Keratinocyte (primary cell): ENCODE measurements around the gene SIGMAR1. TPM values are rescaled to one million over a fixed set of nuclear protein-coding genes. Genes with fewer than 3 reads are reported as not detected.
A peak's percentile ranks its signal among the peaks of the same experiment; 100 is the strongest.

Experiments used
- DNase-seq: peaks from one replicate; pipeline ENCODE4 v3.0.0-alpha.2; 2011; ENCODE audit warnings: low read depth, missing footprints, low spot score
- FAIRE-seq: peaks from 2 replicates; lab custom pipeline; 2011; peaks lifted over from hg19 to GRCh38; lab: Jason Lieb, UNC
- H2AFZ ChIP-seq: 2 replicates; pipeline ENCODE4 v1.6.0; 2012; ENCODE audit warnings: low read length, control low read depth, inconsistent platforms; ENCODE audit not compliant: control insufficient read depth
- H3K27ac ChIP-seq: 2 replicates; pipeline ENCODE4 v1.5.1; 2011; ENCODE audit warnings: low read length; ENCODE audit not compliant: control insufficient read depth, insufficient read depth
- H3K27me3 ChIP-seq: 3 replicates; pipeline ENCODE4 v1.6.0; 2011; ENCODE audit warnings: low read length; ENCODE audit not compliant: control insufficient read depth, insufficient read depth; ENCODE audit errors: extremely low read depth
- H3K36me3 ChIP-seq, 2 experiments: 2 replicates in 1 of 2; 3 replicates in 1 of 2; pipeline ENCODE4 v1.5.1; 2011; ENCODE audit warnings: low read length in 2 of 2, mild to moderate bottlenecking in 1 of 2; ENCODE audit not compliant: control insufficient read depth in 2 of 2, insufficient read depth in 2 of 2; ENCODE audit errors: extremely low read depth in 1 of 2
- H3K4me1 ChIP-seq: 3 replicates; pipeline ENCODE4 v1.5.1; 2011; ENCODE audit warnings: low read length; ENCODE audit not compliant: control insufficient read depth, insufficient read depth; ENCODE audit errors: extremely low read depth
- H3K4me2 ChIP-seq: 3 replicates; pipeline ENCODE4 v1.6.0; 2011; ENCODE audit warnings: low read depth, low read length; ENCODE audit not compliant: control insufficient read depth, insufficient read depth; ENCODE audit errors: extremely low read depth
- H3K4me3 ChIP-seq, 3 experiments: fragments of 200-600 bp in 1 of 3; sonication (generic) in 1 of 3; 2 replicates in 2 of 3; 3 replicates in 1 of 3; pipeline ENCODE4 v1.5.1; 2011 to 2016; ENCODE audit warnings: low read length in 3 of 3, mild to moderate bottlenecking in 3 of 3, control low read depth in 2 of 3, inconsistent platforms in 1 of 3, low read depth in 1 of 3, mixed read lengths in 1 of 3, mixed run types in 1 of 3, moderate library complexity in 1 of 3; ENCODE audit not compliant: control insufficient read depth in 2 of 3, insufficient read depth in 2 of 3; ENCODE audit errors: extremely low read depth in 1 of 3
- H3K79me2 ChIP-seq: 2 replicates; pipeline ENCODE4 v1.6.0; 2012; ENCODE audit warnings: low read length; ENCODE audit not compliant: control insufficient read depth, insufficient read depth
- H3K9ac ChIP-seq: 3 replicates; pipeline ENCODE4 v1.6.0; 2011; ENCODE audit warnings: low read length; ENCODE audit not compliant: control insufficient read depth, insufficient read depth; ENCODE audit errors: extremely low read depth
- H3K9me1 ChIP-seq: 3 replicates; pipeline ENCODE4 v1.6.0; 2011; ENCODE audit warnings: low read length; ENCODE audit not compliant: control insufficient read depth, insufficient read depth; ENCODE audit errors: extremely low read depth
- H3K9me3 ChIP-seq: 2 replicates; pipeline ENCODE4 v1.5.1; 2012; ENCODE audit warnings: low read depth, low read length; ENCODE audit not compliant: control insufficient read depth
- H4K20me1 ChIP-seq: 3 replicates; pipeline ENCODE4 v1.6.0; 2011; ENCODE audit warnings: low read length; ENCODE audit not compliant: control insufficient read depth, insufficient read depth; ENCODE audit errors: extremely low read depth
- EZH2 ChIP-seq: IDR thresholded peaks from one replicate; pipeline ENCODE4 v1.6.1; 2012; ENCODE audit warnings: inconsistent platforms, mild to moderate bottlenecking, low read length, moderate library complexity
- dilution Hi-C: fragments of 300-500 bp; cut with MboI; formaldehyde crosslinking; loops from one replicate; pipeline ENCODE4 v1.7.0; 2020; ENCODE audit warnings: low sequenced_read_pairs; ENCODE audit not compliant: extremely low pct_ligation_motif_present
- polyA plus RNA-seq, 5 experiments: library from polyadenylated mRNA; depleted of rRNA in 3 of 5; stranded (reverse) in 3 of 5; stranded (forward) in 1 of 5; unstranded in 1 of 5; fragments of >200 nt; gene quantifications; 1 replicate in 1 of 5; 2 replicates in 3 of 5; 3 replicates in 1 of 5; pipeline versions ENCODE4 v1.2.1 to v1.2.3, GENCODE V29; 2011 to 2012; ENCODE audit warnings: missing spikeins in 2 of 5, low read depth in 1 of 5, low replicate concordance in 1 of 5
- TF ChIP-seq, protein P1 (sequence below), 3 experiments: IDR thresholded peaks in 1 of 3; conservative IDR thresholded peaks in 1 of 3; optimal IDR thresholded peaks in 1 of 3; 2 replicates in 2 of 3; 3 replicates in 1 of 3; pipeline versions ENCODE3 to v1.5.1; 2011; ENCODE audit warnings: low read length in 3 of 3, mild to moderate bottlenecking in 3 of 3, moderate library complexity in 2 of 3, control low read depth in 1 of 3, inconsistent platforms in 1 of 3; ENCODE audit not compliant: insufficient read depth in 2 of 3; ENCODE audit errors: extremely low read depth in 1 of 3

Gene SIGMAR1
- polyA plus RNA-seq, 1 donor (not counting 4 experiments of a cell fraction or from before 2014, with no cell fraction given) = 74.9 TPM

GRCh38 chr9:34628656-34629490, 8.7 kb downstream of the SIGMAR1 start, which contains the start of gene ARID3C:
Gene ARID3C, minus strand, starts transcription at chr9:34629066. Its CDS starts 1,052 bp downstream, at chr9:34628014.
- Histone ChIP-seq H3K27ac (no peak within 1 kb of the TSS), H3K36me3 (no peaks in the 10 kb centered on the region), H3K79me2 (no peaks in the 10 kb centered on the region), H4K20me1 (no peaks in the 10 kb centered on the region), H3K27me3 (peaks cover 48% of the 10 kb centered on the region), H3K9ac (no peak within 1 kb of the TSS), H3K9me1 (no peaks in the 10 kb centered on the region), H3K4me1 (peaks cover 5% of the 10 kb centered on the region), H3K4me2 (peak within 1 kb of the TSS; percentile 47), H3K9me3 (no peaks in the 10 kb centered on the region), H2AFZ (peak within 1 kb of the TSS; percentile 47), H3K4me3 (peak within 1 kb of the TSS; percentile 22 to 38 (median 25))
- no peak for FAIRE-seq
- TF ChIP-seq, protein P1, sequence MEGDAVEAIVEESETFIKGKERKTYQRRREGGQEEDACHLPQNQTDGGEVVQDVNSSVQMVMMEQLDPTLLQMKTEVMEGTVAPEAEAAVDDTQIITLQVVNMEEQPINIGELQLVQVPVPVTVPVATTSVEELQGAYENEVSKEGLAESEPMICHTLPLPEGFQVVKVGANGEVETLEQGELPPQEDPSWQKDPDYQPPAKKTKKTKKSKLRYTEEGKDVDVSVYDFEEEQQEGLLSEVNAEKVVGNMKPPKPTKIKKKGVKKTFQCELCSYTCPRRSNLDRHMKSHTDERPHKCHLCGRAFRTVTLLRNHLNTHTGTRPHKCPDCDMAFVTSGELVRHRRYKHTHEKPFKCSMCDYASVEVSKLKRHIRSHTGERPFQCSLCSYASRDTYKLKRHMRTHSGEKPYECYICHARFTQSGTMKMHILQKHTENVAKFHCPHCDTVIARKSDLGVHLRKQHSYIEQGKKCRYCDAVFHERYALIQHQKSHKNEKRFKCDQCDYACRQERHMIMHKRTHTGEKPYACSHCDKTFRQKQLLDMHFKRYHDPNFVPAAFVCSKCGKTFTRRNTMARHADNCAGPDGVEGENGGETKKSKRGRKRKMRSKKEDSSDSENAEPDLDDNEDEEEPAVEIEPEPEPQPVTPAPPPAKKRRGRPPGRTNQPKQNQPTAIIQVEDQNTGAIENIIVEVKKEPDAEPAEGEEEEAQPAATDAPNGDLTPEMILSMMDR (optimal IDR thresholded peaks at IDR 0.05 in 1 of 3, IDR thresholded peaks at IDR 0.05 in 1 of 3, conservative IDR thresholded peaks at IDR 0.05 in 1 of 3; ENCODE audit: extremely low read depth in 1 of 3, insufficient read depth in 2 of 3, low read length in 3 of 3) = no peak
- peak; percentile 85 for TF ChIP-seq EZH2
- dilution Hi-C loops = no loop called here
- DNase-seq = no peak

GRCh38 chr9:34627716-34628655, 9.6 kb downstream of the SIGMAR1 start:
- no peak for FAIRE-seq
- H2AFZ ChIP-seq = no peak overlapping the region
- peak overlapping the region in 1 of 3 experiments; percentile 16 for H3K4me3 ChIP-seq

More at GRCh38 chr9:34627716-34628655, 9.6 kb downstream of the SIGMAR1 start:
- peaks cover 48% of the 10 kb centered on the region for H3K27me3 ChIP-seq
- H3K9ac ChIP-seq = no peak overlapping the region
- H3K9me1 ChIP-seq = no peaks in the 10 kb centered on the region
- H3K36me3 ChIP-seq = no peaks in the 10 kb centered on the region
- no peaks in the 10 kb centered on the region for H3K79me2 ChIP-seq
- no peak for DNase-seq
- H3K27ac ChIP-seq = no peak overlapping the region
- H4K20me1 ChIP-seq = no peaks in the 10 kb centered on the region
- dilution Hi-C loops = no loop called here
- H3K4me1 ChIP-seq = peaks cover 5% of the 10 kb centered on the region
- peak overlapping the region; percentile 47 for H3K4me2 ChIP-seq
- H3K9me3 ChIP-seq = no peaks in the 10 kb centered on the region
- no peak for TF ChIP-seq EZH2
- TF ChIP-seq, protein P1 (optimal IDR thresholded peaks at IDR 0.05 in 1 of 3, IDR thresholded peaks at IDR 0.05 in 1 of 3, conservative IDR thresholded peaks at IDR 0.05 in 1 of 3; ENCODE audit: extremely low read depth in 1 of 3, insufficient read depth in 2 of 3, low read length in 3 of 3) = no peak
